PC-3 (cell line): ENCODE results near the gene NREP. TPM values are rescaled to one million over a fixed set of nuclear protein-coding genes. Genes with fewer than 3 reads are reported as not detected.

Source experiments
- ATAC-seq: fragments of 200-7000 bp; cut with Tn5 transposase; 2 replicates; pipeline ENCODE4 v1.9.1; 2020; ENCODE audit warnings: mild to moderate bottlenecking, moderate library complexity
- Bru-seq: library from RNA; stranded (reverse); fragments of 400-500 nt; gene quantifications from one replicate; lab custom pipeline; 2021; lab: Mats Ljungman, UMichigan
- BruChase-seq, 2 experiments: library from RNA; stranded (reverse); fragments of 400-500 nt; gene quantifications; one replicate each; lab custom pipeline; 2021; lab: Mats Ljungman, UMichigan
- BruUV-seq: library from RNA; stranded (reverse); fragments of 400-500 nt; replicated peaks from 2 replicates; lab custom pipeline; 2021; lab: Mats Ljungman, UMichigan
- CTCF ChIA-PET: fragments of 300-600 bp; sonication (Branson Sonifier 250); formaldehyde crosslinking; loops from one replicate; lab custom pipeline; 2022; ENCODE audit warnings: antibody characterized with exemption; lab: Charles Lee
- POLR2A ChIA-PET: fragments of 300-600 bp; sonication (Branson Sonifier 250); formaldehyde crosslinking; loops from one replicate; lab custom pipeline; 2022; ENCODE audit warnings: antibody characterized with exemption; ENCODE audit not compliant: unreplicated experiment; lab: Charles Lee
- DNase-seq: peaks from one replicate; pipeline ENCODE4 v3.0.0-alpha.2; 2015
- H2AFZ ChIP-seq: fragments of 300-600 bp; sonication (generic); 2 replicates; pipeline ENCODE4 v1.6.0; 2016; ENCODE audit warnings: antibody characterized with exemption, low read length
- H3F3A ChIP-seq: fragments of 300-600 bp; sonication (generic); one replicate; pipeline ENCODE4 v1.6.0; 2017; ENCODE audit warnings: antibody characterized with exemption, low read length, control low read depth, mild to moderate bottlenecking; ENCODE audit not compliant: unreplicated experiment
- H3K27ac ChIP-seq: fragments of 300-600 bp; sonication (generic); 2 replicates; pipeline ENCODE4 v1.5.1; 2016; ENCODE audit warnings: mild to moderate bottlenecking, low read length
- H3K27me3 ChIP-seq: fragments of 300-600 bp; sonication (generic); 2 replicates; pipeline ENCODE4 v1.6.1; 2016; ENCODE audit warnings: low read length, mixed read lengths
- H3K36me3 ChIP-seq: fragments of 300-600 bp; sonication (generic); 2 replicates; pipeline ENCODE4 v1.6.1; 2016; ENCODE audit warnings: low read depth, mixed run types, low read length, mixed read lengths
- H3K4me1 ChIP-seq: fragments of 300-600 bp; sonication (generic); 2 replicates; pipeline ENCODE4 v1.5.1; 2016; ENCODE audit warnings: low read length; ENCODE audit not compliant: insufficient read depth
- H3K4me2 ChIP-seq: fragments of 300-600 bp; sonication (generic); 2 replicates; pipeline ENCODE4 v1.6.0; 2016; ENCODE audit warnings: low read length
- H3K4me3 ChIP-seq: fragments of 300-600 bp; sonication (generic); 2 replicates; pipeline ENCODE4 v1.5.1; 2016; ENCODE audit warnings: mild to moderate bottlenecking, low read length, mixed read lengths
- H3K79me2 ChIP-seq: fragments of 300-600 bp; sonication (generic); 2 replicates; pipeline ENCODE4 v1.6.1; 2017; ENCODE audit warnings: low read length, mixed read lengths
- H3K9ac ChIP-seq: fragments of 300-600 bp; sonication (generic); 2 replicates; pipeline ENCODE4 v1.6.0; 2016; ENCODE audit warnings: mild to moderate bottlenecking, low read length
- H3K9me2 ChIP-seq: fragments of 300-600 bp; sonication (generic); replicated peaks from 2 replicates; pipeline ENCODE4 v1.6.1; 2016; ENCODE audit warnings: mixed run types, low read length, mixed read lengths
- H3K9me3 ChIP-seq: fragments of 300-600 bp; sonication (generic); 2 replicates; pipeline ENCODE4 v1.6.1; 2016; ENCODE audit warnings: low read length, mixed read lengths
- H4K20me1 ChIP-seq: fragments of 300-600 bp; sonication (generic); 2 replicates; pipeline ENCODE4 v1.6.1; 2016; ENCODE audit warnings: low read length, mixed read lengths
- EZH2 ChIP-seq: fragments of 300-600 bp; sonication (generic); IDR thresholded peaks from one replicate; pipeline ENCODE4 v1.6.1; 2017; ENCODE audit warnings: antibody characterized with exemption, mild to moderate bottlenecking, low read length; ENCODE audit not compliant: unreplicated experiment
- EZH2phosphoT487 ChIP-seq: fragments of 300-600 bp; sonication (generic); IDR thresholded peaks from 2 replicates; pipeline ENCODE4 v1.6.1; 2018; ENCODE audit warnings: mild to moderate bottlenecking, antibody characterized with exemption, low read length, borderline replicate concordance
- intact Hi-C: fragments of 100-400 bp; cut with micrococcal nuclease; formaldehyde crosslinking; loops from 2 replicates; pipeline ENCODE4 v1.9.0; 2023
- long read RNA-seq: library from polyadenylated mRNA; unstranded; transcript quantifications from one replicate; pipeline ENCODE4 v2.0.0, GENCODE V29; 2021; ENCODE audit not compliant: unreplicated experiment
- total RNA-seq: library from RNA; depleted of rRNA; stranded (reverse); fragments of >200 nt; gene quantifications from 2 replicates; pipeline ENCODE4 v1.2.3, GENCODE V29; 2014; rRNA removed
- TF ChIP-seq, protein P1 (sequence below): fragments of 300-600 bp; sonication (generic); conservative IDR thresholded peaks from 2 replicates; pipeline ENCODE4 v1.5.1; 2017; ENCODE audit warnings: antibody characterized with exemption, low read depth, mild to moderate bottlenecking, low read length

Gene NREP, protein sequence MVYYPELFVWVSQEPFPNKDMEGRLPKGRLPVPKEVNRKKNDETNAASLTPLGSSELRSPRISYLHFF
- total RNA-seq (22.6 and 27.5 TPM in 2 replicates), Bru-seq, nascent RNA (percentile 49 among the genes with signal in this experiment), BruChase-seq, experiment 1, labeled RNA remaining after a 6-hour chase (percentile 48 among the genes with signal in this experiment), BruChase-seq, experiment 2, labeled RNA remaining after a 2-hour chase (percentile 59 among the genes with signal in this experiment)
- long read RNA-seq, transcript NREP-201 (4 exons, 2,013 nt), result minor isoform, 19 of 84 reads
- long read RNA-seq, transcript NREP-202 (5 exons, 2,581 nt), result major isoform, 41 of 84 reads
- long read RNA-seq, partial matches to known transcripts, result 1 of 84 reads
- long read RNA-seq, other reads (novel, unspliced or antisense), result 17 of 84 reads

DNA sequence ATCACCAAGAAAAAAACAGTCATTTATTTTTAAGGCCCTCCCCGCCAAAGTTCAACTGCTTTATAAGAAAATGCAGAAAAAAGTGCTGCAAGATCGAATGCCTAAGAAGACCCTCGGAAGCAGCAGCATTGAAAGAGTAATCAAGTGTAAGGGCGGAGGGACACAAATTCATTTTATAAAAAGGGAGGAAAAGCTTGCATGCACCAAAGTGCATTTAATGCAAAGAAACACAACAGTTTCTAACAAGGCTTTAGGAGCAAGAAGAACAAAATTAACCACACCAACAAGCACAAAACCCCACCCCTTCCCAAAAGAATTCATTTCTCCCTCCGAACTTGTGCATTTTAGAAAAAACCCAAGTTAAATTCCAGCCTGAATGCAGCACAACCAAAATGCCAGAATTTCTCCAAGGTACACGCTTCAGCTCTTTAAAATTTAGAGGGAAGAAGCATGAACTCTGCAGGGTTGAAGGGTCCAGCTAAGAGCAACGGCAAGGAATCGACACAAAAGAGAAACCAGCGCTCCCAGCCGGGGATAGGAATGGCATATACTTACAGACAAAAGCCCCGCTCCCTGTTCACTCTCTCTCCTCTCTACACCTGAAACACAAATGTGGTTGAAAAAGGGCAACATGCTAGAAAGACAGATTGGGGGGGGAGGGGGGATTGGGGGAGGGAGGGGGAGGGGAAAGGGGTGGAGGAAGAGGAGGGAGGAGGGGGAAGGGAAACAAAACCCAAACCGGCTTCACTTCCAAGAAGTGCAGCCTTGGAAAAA lies at the start of gene NREP:
TSS of gene NREP (minus strand) at position 614 of the 774 bp plus-strand sequence. CDS start 1,422 bp downstream, outside the sequence.
- ChIA-PET POLR2A (interaction anchor here (0.5 to 1.8 kb wide), 6 partner anchors 9 to 468 kb away, joined by 3 to 19 read pairs (median 6); no protein-coding TSS in a partner anchor), CTCF (interaction anchor here (0.6 to 1.6 kb wide), 6 partner anchors 57 to 404 kb away, joined by 3 to 6 read pairs (median 4); no protein-coding TSS in a partner anchor)
- Histone ChIP-seq H3F3A (no peaks in the 10 kb centered on the region), H3K36me3 (no peaks in the 10 kb centered on the region), H3K9me2 (no peaks in the 10 kb centered on the region), H4K20me1 (no peaks in the 10 kb centered on the region), H3K27ac (peak within 1 kb of the TSS; percentile 76), H3K27me3 (no peaks in the 10 kb centered on the region), H3K79me2 (peaks cover 37% of the 10 kb centered on the region), H3K4me3 (peak within 1 kb of the TSS; percentile 91), H3K4me1 (peaks cover 34% of the 10 kb centered on the region), H3K9ac (peak within 1 kb of the TSS; percentile 79), H3K4me2 (peak within 1 kb of the TSS; percentile 92), H2AFZ (peak within 1 kb of the TSS; percentile 93), H3K9me3 (no peaks in the 10 kb centered on the region)
- DNase-seq (no peak), ATAC-seq (peak; percentile 27)
- TF ChIP-seq EZH2phosphoT487 (no peak), EZH2 (no peak)
- TF ChIP-seq, protein P1, sequence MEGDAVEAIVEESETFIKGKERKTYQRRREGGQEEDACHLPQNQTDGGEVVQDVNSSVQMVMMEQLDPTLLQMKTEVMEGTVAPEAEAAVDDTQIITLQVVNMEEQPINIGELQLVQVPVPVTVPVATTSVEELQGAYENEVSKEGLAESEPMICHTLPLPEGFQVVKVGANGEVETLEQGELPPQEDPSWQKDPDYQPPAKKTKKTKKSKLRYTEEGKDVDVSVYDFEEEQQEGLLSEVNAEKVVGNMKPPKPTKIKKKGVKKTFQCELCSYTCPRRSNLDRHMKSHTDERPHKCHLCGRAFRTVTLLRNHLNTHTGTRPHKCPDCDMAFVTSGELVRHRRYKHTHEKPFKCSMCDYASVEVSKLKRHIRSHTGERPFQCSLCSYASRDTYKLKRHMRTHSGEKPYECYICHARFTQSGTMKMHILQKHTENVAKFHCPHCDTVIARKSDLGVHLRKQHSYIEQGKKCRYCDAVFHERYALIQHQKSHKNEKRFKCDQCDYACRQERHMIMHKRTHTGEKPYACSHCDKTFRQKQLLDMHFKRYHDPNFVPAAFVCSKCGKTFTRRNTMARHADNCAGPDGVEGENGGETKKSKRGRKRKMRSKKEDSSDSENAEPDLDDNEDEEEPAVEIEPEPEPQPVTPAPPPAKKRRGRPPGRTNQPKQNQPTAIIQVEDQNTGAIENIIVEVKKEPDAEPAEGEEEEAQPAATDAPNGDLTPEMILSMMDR, result no peak
- BruUV-seq, result TSS peak; percentile 63
- intact Hi-C loops, result loop anchor here (1.0 to 10.0 kb wide), 10 partner anchors 8 to 406 kb away; partner anchors contain the start of gene STARD4

DNA sequence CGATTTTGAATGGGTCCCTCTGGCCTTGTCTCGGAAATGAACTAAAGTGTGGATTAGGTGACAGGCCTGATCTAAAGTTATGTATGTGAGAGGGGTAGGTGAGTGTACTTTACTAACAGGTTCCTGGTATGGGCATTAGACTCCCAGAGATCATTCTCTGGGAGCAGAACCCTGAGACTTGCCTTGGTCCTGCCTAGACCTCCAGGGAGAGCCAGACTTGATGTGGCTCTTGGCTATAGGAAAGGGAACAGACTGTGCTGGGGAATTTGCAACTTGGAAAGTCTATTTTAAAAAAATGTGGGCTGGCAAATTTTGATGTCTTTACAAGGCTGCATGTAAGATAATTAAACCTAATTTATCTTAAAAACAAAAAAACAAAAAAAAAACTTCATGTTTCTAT lies 49.8 kb upstream of the NREP start:
- H3K9me2 ChIP-seq, result no peaks in the 10 kb centered on the region
- TF ChIP-seq, protein P1, result no peak
- TF ChIP-seq EZH2, result no peak
- no peak for TF ChIP-seq EZH2phosphoT487
- no TSS peak for BruUV-seq
- H3K27me3 ChIP-seq, result no peaks in the 10 kb centered on the region
- ChIA-PET CTCF (no interaction called here), POLR2A (no interaction called here)
- H3K27ac ChIP-seq, result no peak overlapping the region
- peaks cover 6% of the 10 kb centered on the region; the same call in 1 of the 2 replicates for H3K4me1 ChIP-seq
- no peaks in the 10 kb centered on the region for H3F3A ChIP-seq
- H3K9me3 ChIP-seq, result no peaks in the 10 kb centered on the region
- no peaks in the 10 kb centered on the region for H4K20me1 ChIP-seq
- intact Hi-C loops, result no loop called here
- no peak overlapping the region for H3K4me2 ChIP-seq
- no peak for DNase-seq
- no peak for ATAC-seq
- H2AFZ ChIP-seq, result no peak overlapping the region
- H3K79me2 ChIP-seq, result no peaks in the 10 kb centered on the region
- H3K4me3 ChIP-seq, result no peak overlapping the region
- no peaks in the 10 kb centered on the region for H3K36me3 ChIP-seq
- H3K9ac ChIP-seq, result no peak overlapping the region
